Testis (tissue), 3 donors: ENCODE results near the gene CDON. TPM values are rescaled to one million over a fixed set of nuclear protein-coding genes. Genes with fewer than 3 reads are reported as not detected.

Experiments used
- DNase-seq: peaks from one replicate; pipeline ENCODE4 v3.0.0-alpha.2; 2019
- H3K27ac ChIP-seq, 2 donors: fragments of 200-600 bp; sonication (generic); one replicate each; pipeline ENCODE4 v1.5.1; 2019
- H3K27me3 ChIP-seq: fragments of 200-600 bp; sonication (generic); one replicate; pipeline ENCODE4 v1.5.1; 2019
- H3K36me3 ChIP-seq: fragments of 200-600 bp; sonication (generic); one replicate; pipeline ENCODE4 v1.5.1; 2017; ENCODE audit warnings: low read depth; ENCODE audit errors: missing control alignments
- H3K4me1 ChIP-seq: fragments of 200-600 bp; sonication (generic); one replicate; pipeline ENCODE4 v1.5.1; 2019
- H3K4me3 ChIP-seq, 2 donors: fragments of 200-600 bp; sonication (generic); one replicate each; pipeline ENCODE4 v1.5.1; 2017 to 2019
- H3K9me3 ChIP-seq: fragments of 200-600 bp; sonication (generic); one replicate; pipeline ENCODE4 v1.5.1; 2017
- CTCF ChIP-seq, 3 experiments: fragments of 450-650 bp in 2 of 3; fragments of 200-600 bp in 1 of 3; sonication (generic) in 1 of 3; IDR thresholded peaks; one replicate each; pipeline ENCODE4 v1.5.1; 2016 to 2019; ENCODE audit warnings: antibody characterized with exemption in 3 of 3, mild to moderate bottlenecking in 2 of 3, moderate library complexity in 1 of 3
- POLR2A ChIP-seq: fragments of 450-650 bp; IDR thresholded peaks from one replicate; pipeline ENCODE4 v1.6.1; 2017; ENCODE audit warnings: antibody characterized with exemption, mild to moderate bottlenecking, moderate library complexity
- WGBS, 2 donors: methylation state at CpG; one replicate each; pipeline ENCODE4 v1.1.5; 2018; 5-methylcytosine and 5-hydroxymethylcytosine counted together
- intact Hi-C: fragments of 100-400 bp; cut with DNase I; formaldehyde crosslinking; loops from one replicate; pipeline ENCODE4 v1.15.1; 2023; ENCODE audit warnings: low total_unique reads
- polyA plus RNA-seq: library from polyadenylated mRNA; stranded (reverse); fragments of 350-450 nt; fragmentation: Illumina TruSeq; extraction: RNeasy Lipid Tissue Mini Kit (QIAGEN cat#74804); gene quantifications from one replicate; pipeline ENCODE4 v1.2.3, GENCODE V29; 2014; ENCODE audit warnings: low read depth, low replicate concordance; ENCODE audit not compliant: insufficient read depth
- total RNA-seq, 2 donors: library from RNA; depleted of rRNA; stranded (reverse); fragments of >200 nt; gene quantifications; one replicate each; pipeline ENCODE4 v1.2.3, GENCODE V29; 2016

The CDON gene
- total and polyA plus RNA-seq, 3 donors from 2014 or later = 20.6 to 27.7 (median 23.9) TPM

- intact Hi-C loops = no loop called here
- no peak for DNase-seq
Observed at GRCh38 chr11:125941267-125941618, 121.4 kb downstream of the CDON start.

DNA sequence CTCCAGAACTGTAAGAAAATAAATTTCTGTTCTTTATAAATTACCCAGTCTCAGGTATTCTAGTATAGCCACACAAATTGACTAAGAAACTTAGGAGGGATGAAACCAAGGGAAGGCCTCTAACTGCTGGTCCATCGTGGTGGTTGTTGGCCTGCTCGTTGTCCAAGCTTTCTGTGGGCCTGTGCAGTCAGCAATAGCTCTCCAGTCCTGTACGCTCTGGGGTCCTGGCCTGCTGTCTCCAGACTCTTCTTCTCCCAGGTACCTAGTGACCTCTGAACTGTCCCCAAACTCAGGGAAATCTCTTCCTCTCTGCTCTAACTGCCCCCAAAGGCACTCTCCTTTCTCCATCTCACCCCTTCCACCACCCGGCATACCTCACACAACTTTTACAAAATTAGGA lies 122.5 kb downstream of the CDON start:
- Histone ChIP-seq H3K36me3 (no peaks in the 10 kb centered on the region), H3K9me3 (no peaks in the 10 kb centered on the region), H3K4me1 (no peaks in the 10 kb centered on the region), H3K27ac (no peak overlapping the region), H3K4me3 (no peak overlapping the region), H3K27me3 (no peaks in the 10 kb centered on the region)
- DNase-seq = no peak
- intact Hi-C loops = no loop called here
- no peak for TF ChIP-seq POLR2A
- no peak for TF ChIP-seq CTCF (IDR thresholded peaks at IDR 0.05)
- 93 to 96% methylated on average over 4 of the region's 4 CpGs for WGBS, 2 donors

More at GRCh38 chr11:125941267-125941618, 121.4 kb downstream of the CDON start:
- H3K27me3 ChIP-seq = no peaks in the 10 kb centered on the region
- 85 to 87% methylated on average over 4 of the region's 4 CpGs for WGBS, 2 donors
- H3K27ac ChIP-seq = no peak overlapping the region
- TF ChIP-seq POLR2A (no peak), CTCF (IDR thresholded peaks at IDR 0.05) (no peak)
- H3K4me3 ChIP-seq = no peak overlapping the region
- no peaks in the 10 kb centered on the region for H3K9me3 ChIP-seq
- no peaks in the 10 kb centered on the region for H3K36me3 ChIP-seq
- no peaks in the 10 kb centered on the region for H3K4me1 ChIP-seq

- intact Hi-C loops = no loop called here
- WGBS, 2 donors = 59 to 60% methylated on average over 1 to 4 of the region's 4 CpGs
- no peak overlapping the region for H3K27ac ChIP-seq
- no peak for DNase-seq
- no peak for TF ChIP-seq POLR2A
- TF ChIP-seq CTCF (IDR thresholded peaks at IDR 0.05) = no peak
- H3K4me3 ChIP-seq = no peak overlapping the region
- H3K4me1 ChIP-seq = no peaks in the 10 kb centered on the region
- H3K27me3 ChIP-seq = no peaks in the 10 kb centered on the region
- no peaks in the 10 kb centered on the region for H3K9me3 ChIP-seq
- no peaks in the 10 kb centered on the region for H3K36me3 ChIP-seq
Observed at GRCh38 chr11:125939081-125939521, 123.6 kb downstream of the CDON start.

DNA sequence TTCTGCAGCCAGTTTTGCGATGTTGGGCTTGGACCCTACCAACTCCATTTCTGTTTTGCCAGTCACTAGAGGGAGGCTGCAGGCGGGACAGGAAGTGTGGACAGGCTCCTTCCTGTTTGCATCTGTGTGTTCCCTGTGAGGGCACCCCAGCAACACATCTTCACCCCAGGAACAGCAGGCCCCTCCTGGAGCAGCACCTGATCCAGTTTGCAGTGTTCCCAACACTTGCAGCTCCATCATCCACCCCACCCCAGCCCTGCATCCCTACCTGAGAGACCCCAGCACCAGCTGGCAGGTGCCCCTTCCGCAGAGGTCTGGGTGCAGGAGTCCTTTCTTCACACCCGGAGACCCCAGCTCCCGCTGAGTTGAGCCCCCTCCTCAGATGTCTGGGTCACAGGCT lies 124.2 kb downstream of the CDON start:
- no peak overlapping the region for H3K4me3 ChIP-seq
- H3K4me1 ChIP-seq = no peaks in the 10 kb centered on the region
- no peaks in the 10 kb centered on the region for H3K27me3 ChIP-seq
- no peak overlapping the region for H3K27ac ChIP-seq
- 92 to 95% methylated on average over 5 of the region's 5 CpGs for WGBS, 2 donors
- intact Hi-C loops = no loop called here
- no peak for DNase-seq
- H3K36me3 ChIP-seq = no peaks in the 10 kb centered on the region
- no peaks in the 10 kb centered on the region for H3K9me3 ChIP-seq
- TF ChIP-seq CTCF (IDR thresholded peaks at IDR 0.05) (no peak), POLR2A (no peak)

- 61 to 79% methylated on average over 11 to 12 of the region's 12 CpGs for WGBS, 2 donors
- intact Hi-C loops = no loop called here
- Histone ChIP-seq H3K4me3 (no peak overlapping the region), H3K27ac (no peak overlapping the region), H3K9me3 (no peaks in the 10 kb centered on the region), H3K4me1 (no peaks in the 10 kb centered on the region), H3K27me3 (no peaks in the 10 kb centered on the region), H3K36me3 (no peaks in the 10 kb centered on the region)
- no peak for DNase-seq
- TF ChIP-seq CTCF (IDR thresholded peaks at IDR 0.05) (no peak), POLR2A (no peak)
Observed at GRCh38 chr11:125935618-125936199, 127.0 kb downstream of the CDON start.
